Ishikawa (cell line): ENCODE measurements around the gene UBE3B.

Source experiments
- EP300 ChIP-seq: IDR thresholded peaks from 2 replicates; pipeline ENCODE4 v1.6.1; 2012; ENCODE audit warnings: borderline replicate concordance
- MAX ChIP-seq: IDR thresholded peaks from 2 replicates; pipeline ENCODE4 v1.6.1; 2012
- RAD21 ChIP-seq: IDR thresholded peaks from 2 replicates; pipeline ENCODE4 v1.6.1; 2012; ENCODE audit warnings: low read depth
- TCF12 ChIP-seq: IDR thresholded peaks from 2 replicates; pipeline ENCODE4 v1.6.1; 2012; ENCODE audit warnings: low read depth
- TEAD4 ChIP-seq: IDR thresholded peaks from 2 replicates; pipeline ENCODE4 v1.6.1; 2012
- USF1 ChIP-seq: IDR thresholded peaks from 2 replicates; pipeline ENCODE4 v1.6.1; 2012

GRCh38 chr12:109542014-109542413, 64.6 kb downstream of the UBE3B start:
- TF ChIP-seq EP300 = no peak
- no peak for TF ChIP-seq TEAD4
- no peak for TF ChIP-seq MAX
- no peak for TF ChIP-seq TCF12
- no peak for TF ChIP-seq USF1
- TF ChIP-seq RAD21 = no peak
